Gastrocnemius medialis (tissue), 4 donors: ENCODE data around the gene PCNA. TPM values are rescaled to one million over a fixed set of nuclear protein-coding genes. Genes with fewer than 3 reads are reported as not detected.

ENCODE experiments used
- ATAC-seq, 2 donors: fragments of 150-250 bp; one replicate each; pipeline ENCODE4 v1.9.1; 2016
- DNase-seq, 2 donors: peaks; one replicate each; pipeline ENCODE4 v3.0.0-alpha.2; 2019
- H3K27ac ChIP-seq, 4 donors: fragments of 200-600 bp; sonication (generic); 1 replicate in 1 of 4; 2 replicates in 3 of 4; pipeline ENCODE4 v1.5.1; 2016 to 2018; ENCODE audit warnings: mild to moderate bottlenecking in 2 of 4, moderate library complexity in 1 of 4
- H3K27me3 ChIP-seq, 3 donors: fragments of 200-600 bp; sonication (generic) in 2 of 3; 1 replicate in 1 of 3; 2 replicates in 2 of 3; pipeline versions ENCODE4 v1.5.1 to v1.6.0; 2016 to 2019; ENCODE audit warnings: mild to moderate bottlenecking in 1 of 3, moderate library complexity in 1 of 3
- H3K36me3 ChIP-seq, 2 donors: fragments of 200-600 bp; sonication (generic) in 1 of 2; one replicate each; pipeline ENCODE4 v1.5.1; 2017 to 2018
- H3K4me1 ChIP-seq, 2 donors: fragments of 200-600 bp; sonication (generic) in 1 of 2; one replicate each; pipeline ENCODE4 v1.5.1; 2016 to 2017; ENCODE audit warnings: mild to moderate bottlenecking in 2 of 2
- H3K4me3 ChIP-seq, 4 donors: fragments of 200-600 bp; sonication (generic) in 3 of 4; 1 replicate in 1 of 4; 2 replicates in 3 of 4; pipeline ENCODE4 v1.5.1; 2016 to 2019; ENCODE audit warnings: mild to moderate bottlenecking in 2 of 4
- H3K9me3 ChIP-seq, 3 donors: fragments of 200-600 bp; sonication (generic) in 2 of 3; 1 replicate in 1 of 3; 2 replicates in 2 of 3; pipeline ENCODE4 v1.5.1; 2016 to 2019
- CTCF ChIP-seq, 5 experiments: fragments of 450-650 bp in 3 of 5; fragments of 200-600 bp in 2 of 5; sonication (generic) in 2 of 5; IDR thresholded peaks in 4 of 5; conservative IDR thresholded peaks in 1 of 5; 1 replicate in 4 of 5; 2 replicates in 1 of 5; pipeline ENCODE4 v1.5.1; 2016 to 2019; ENCODE audit warnings: antibody characterized with exemption in 5 of 5, mild to moderate bottlenecking in 3 of 5, moderate library complexity in 3 of 5
- POLR2A ChIP-seq, 2 donors: fragments of 450-650 bp; IDR thresholded peaks; one replicate each; pipeline ENCODE4 v1.6.1; 2017; ENCODE audit warnings: antibody characterized with exemption in 2 of 2, mild to moderate bottlenecking in 2 of 2, moderate library complexity in 2 of 2
- in situ Hi-C, 4 donors: fragments of 200-750 bp; cut with MboI; loops; one replicate each; pipeline versions ENCODE4 v1.15.0 to v1.8.0; 2017; ENCODE audit warnings: low sequenced_read_pairs in 4 of 4
- intact Hi-C: fragments of 100-400 bp; cut with DNase I; formaldehyde crosslinking; loops from one replicate; pipeline ENCODE4 v1.15.1; 2023; ENCODE audit warnings: low total_unique reads
- total RNA-seq, 4 donors: library from RNA; depleted of rRNA; stranded (reverse); fragments of >200 nt; gene quantifications; one replicate each; pipeline versions ENCODE4 v1.1.0 to v1.2.3, GENCODE V29; 2016

Gene PCNA
- total RNA-seq, 4 donors from 2014 or later, result 19.1 to 40.0 (median 25.4) TPM

GRCh38 chr20:5145365-5146098 lies 25.8 kb upstream of the PCNA start:
- Histone ChIP-seq H3K4me1 (peaks cover 60 to 85% of the 10 kb centered on the region in 2 donors), H3K36me3 (no peaks in the 10 kb centered on the region), H3K4me3 (no peak overlapping the region), H3K27me3 (no peaks in the 10 kb centered on the region), H3K9me3 (no peaks in the 10 kb centered on the region), H3K27ac (no peak overlapping the region)
- in situ Hi-C loops (no loop called here), intact Hi-C loops (no loop called here)
- no peak for TF ChIP-seq CTCF (IDR thresholded peaks at IDR 0.05 in 4 of 5, conservative IDR thresholded peaks at IDR 0.05 in 1 of 5)
- no peak for TF ChIP-seq POLR2A (IDR thresholded peaks at IDR 0.05)
- DNase-seq, result no peak
- ATAC-seq, result no peak

GRCh38 chr20:5143851-5144250 lies 24.1 kb upstream of the PCNA start:
- TF ChIP-seq CTCF (IDR thresholded peaks at IDR 0.05 in 4 of 5, conservative IDR thresholded peaks at IDR 0.05 in 1 of 5) (no peak), POLR2A (IDR thresholded peaks at IDR 0.05) (no peak)
- no peak overlapping the region for H3K4me3 ChIP-seq
- DNase-seq (no peak), ATAC-seq (no peak)
- no peaks in the 10 kb centered on the region for H3K9me3 ChIP-seq
- intact Hi-C loops, result no loop called here
- H3K27me3 ChIP-seq, result no peaks in the 10 kb centered on the region
- in situ Hi-C loops, result no loop called here
- peaks cover 52 to 75% of the 10 kb centered on the region in 2 donors for H3K4me1 ChIP-seq
- H3K36me3 ChIP-seq, result no peaks in the 10 kb centered on the region
- peak overlapping the region in 1 of 4 donors; percentile 39 for H3K27ac ChIP-seq

- in situ Hi-C loops, result no loop called here
- ATAC-seq, result no peak
- no peaks in the 10 kb centered on the region for H3K36me3 ChIP-seq
- no peaks in the 10 kb centered on the region for H3K27me3 ChIP-seq
- H3K4me3 ChIP-seq, result no peak overlapping the region
- H3K4me1 ChIP-seq, result peaks cover 33 to 61% of the 10 kb centered on the region in 2 donors
- H3K9me3 ChIP-seq, result no peaks in the 10 kb centered on the region
- peak overlapping the region in 1 of 4 donors; percentile 3 for H3K27ac ChIP-seq
- intact Hi-C loops, result no loop called here
- TF ChIP-seq POLR2A (IDR thresholded peaks at IDR 0.05) (no peak), CTCF (IDR thresholded peaks at IDR 0.05 in 4 of 5, conservative IDR thresholded peaks at IDR 0.05 in 1 of 5) (no peak)
- no peak for DNase-seq
Measured at GRCh38 chr20:5141615-5142014, 21.9 kb upstream of the PCNA start.

- no peaks in the 10 kb centered on the region for H3K9me3 ChIP-seq
- TF ChIP-seq POLR2A (IDR thresholded peaks at IDR 0.05) (no peak), CTCF (IDR thresholded peaks at IDR 0.05 in 4 of 5, conservative IDR thresholded peaks at IDR 0.05 in 1 of 5) (no peak)
- ATAC-seq, result no peak
- no peak overlapping the region for H3K27ac ChIP-seq
- H3K4me1 ChIP-seq, result peaks cover 36 to 61% of the 10 kb centered on the region in 2 donors
- no peak for DNase-seq
- H3K4me3 ChIP-seq, result no peak overlapping the region
- no peaks in the 10 kb centered on the region for H3K27me3 ChIP-seq
- no peaks in the 10 kb centered on the region for H3K36me3 ChIP-seq
- intact Hi-C loops (no loop called here), in situ Hi-C loops (no loop called here)
Measured at GRCh38 chr20:5140195-5140594, 20.4 kb upstream of the PCNA start.
